KOPT-K1 (cell line): ENCODE results near the gene PCNX1.
"Not testable (repeated sequence)": the region's sequence is repeated elsewhere in the genome, so short reads cannot be mapped to it uniquely, and the experiment has no call there.

Experiments used
- H3K27ac ChIP-seq: fragments of 200-600 bp; sonication (generic); 2 replicates; pipeline ENCODE4 v1.5.1; 2016; ENCODE audit warnings: antibody characterized with exemption, mild to moderate bottlenecking, low read depth, low read length; ENCODE audit not compliant: poor library complexity, severe bottlenecking
- H3K36me3 ChIP-seq: fragments of 200-600 bp; sonication (generic); 2 replicates; pipeline ENCODE4 v1.5.1; 2017; ENCODE audit warnings: antibody characterized with exemption, mild to moderate bottlenecking, low read length, moderate library complexity; ENCODE audit not compliant: insufficient read depth
- H3K9me3 ChIP-seq: fragments of 200-600 bp; sonication (generic); 2 replicates; pipeline ENCODE4 v1.5.1; 2017; ENCODE audit warnings: antibody characterized with exemption, low read length, mild to moderate bottlenecking; ENCODE audit not compliant: insufficient read depth, poor library complexity, severe bottlenecking

PCNX1 gene

GRCh38 chr14:70907176-70907995 is at the start of gene PCNX1:
PCNX1 (plus strand) TSS chr14:70907459; CDS start chr14:70907851, 392 bp downstream.
- peak within 1 kb of the TSS; percentile 71 for H3K27ac ChIP-seq
- no peaks in the 10 kb centered on the region for H3K9me3 ChIP-seq
- no peaks in the 10 kb centered on the region for H3K36me3 ChIP-seq

GRCh38 chr14:70857496-70857890 is 49.8 kb upstream of the PCNX1 start:
- Histone ChIP-seq H3K9me3 (no peaks in the 10 kb centered on the region), H3K36me3 (no peaks in the 10 kb centered on the region), H3K27ac (no peak overlapping the region)

GRCh38 chr14:70858641-70859040 is 48.6 kb upstream of the PCNX1 start:
- Histone ChIP-seq H3K36me3 (no peaks in the 10 kb centered on the region), H3K27ac (no peak overlapping the region), H3K9me3 (no peaks in the 10 kb centered on the region)

GRCh38 chr14:70866992-70867391 is 40.3 kb upstream of the PCNX1 start:
- H3K27ac ChIP-seq: not testable (repeated sequence)

GRCh38 chr14:70871001-70871400 is 36.3 kb upstream of the PCNX1 start:
- no peak overlapping the region for H3K27ac ChIP-seq
- H3K36me3 ChIP-seq: no peaks in the 10 kb centered on the region
- peaks cover 49% of the 10 kb centered on the region for H3K9me3 ChIP-seq

More at GRCh38 chr14:70866992-70867391, 40.3 kb upstream of the PCNX1 start:
- not testable (repeated sequence) for H3K36me3 ChIP-seq
- H3K9me3 ChIP-seq: peaks cover 55% of the 10 kb centered on the region

- Histone ChIP-seq H3K27ac (peak overlapping the region; percentile 15), H3K36me3 (no peaks in the 10 kb centered on the region), H3K9me3 (peaks cover 38% of the 10 kb centered on the region)
Observed at GRCh38 chr14:70871863-70872677, 35.2 kb upstream of the PCNX1 start.

- no peaks in the 10 kb centered on the region for H3K36me3 ChIP-seq
- H3K9me3 ChIP-seq: peaks cover 33% of the 10 kb centered on the region
- peak overlapping the region; percentile 15 for H3K27ac ChIP-seq
Observed at GRCh38 chr14:70872678-70873020, 34.6 kb upstream of the PCNX1 start.

- H3K36me3 ChIP-seq: no peaks in the 10 kb centered on the region
- H3K27ac ChIP-seq: no peak overlapping the region
- peaks cover 27% of the 10 kb centered on the region for H3K9me3 ChIP-seq
Observed at GRCh38 chr14:70873627-70874026, 33.6 kb upstream of the PCNX1 start.

GRCh38 chr14:70875811-70876460 is 31.3 kb upstream of the PCNX1 start:
- peaks cover 18% of the 10 kb centered on the region for H3K9me3 ChIP-seq
- H3K36me3 ChIP-seq, H3K27ac ChIP-seq: not testable (repeated sequence)

- H3K27ac ChIP-seq: no peak overlapping the region
- H3K36me3 ChIP-seq: no peaks in the 10 kb centered on the region
- no peaks in the 10 kb centered on the region for H3K9me3 ChIP-seq
Observed at GRCh38 chr14:70879448-70879847, 27.8 kb upstream of the PCNX1 start.

- not testable (repeated sequence) for H3K36me3 ChIP-seq, H3K27ac ChIP-seq, H3K9me3 ChIP-seq
Observed at GRCh38 chr14:70880888-70881287, 26.4 kb upstream of the PCNX1 start.

GRCh38 chr14:70881549-70882177 is 25.6 kb upstream of the PCNX1 start:
- no peaks in the 10 kb centered on the region for H3K9me3 ChIP-seq
- H3K27ac ChIP-seq: no peak overlapping the region
- H3K36me3 ChIP-seq: no peaks in the 10 kb centered on the region

- H3K36me3 ChIP-seq: no peaks in the 10 kb centered on the region
- no peaks in the 10 kb centered on the region for H3K9me3 ChIP-seq
- H3K27ac ChIP-seq: no peak overlapping the region
Observed at GRCh38 chr14:70882776-70883492, 24.3 kb upstream of the PCNX1 start.

- Histone ChIP-seq H3K9me3 (no peaks in the 10 kb centered on the region), H3K36me3 (no peaks in the 10 kb centered on the region), H3K27ac (peak overlapping the region; percentile 78)
Observed at GRCh38 chr14:70884595-70885342, 22.5 kb upstream of the PCNX1 start.
